Measurements from ENCODE around the gene SF3B2.

DNA sequence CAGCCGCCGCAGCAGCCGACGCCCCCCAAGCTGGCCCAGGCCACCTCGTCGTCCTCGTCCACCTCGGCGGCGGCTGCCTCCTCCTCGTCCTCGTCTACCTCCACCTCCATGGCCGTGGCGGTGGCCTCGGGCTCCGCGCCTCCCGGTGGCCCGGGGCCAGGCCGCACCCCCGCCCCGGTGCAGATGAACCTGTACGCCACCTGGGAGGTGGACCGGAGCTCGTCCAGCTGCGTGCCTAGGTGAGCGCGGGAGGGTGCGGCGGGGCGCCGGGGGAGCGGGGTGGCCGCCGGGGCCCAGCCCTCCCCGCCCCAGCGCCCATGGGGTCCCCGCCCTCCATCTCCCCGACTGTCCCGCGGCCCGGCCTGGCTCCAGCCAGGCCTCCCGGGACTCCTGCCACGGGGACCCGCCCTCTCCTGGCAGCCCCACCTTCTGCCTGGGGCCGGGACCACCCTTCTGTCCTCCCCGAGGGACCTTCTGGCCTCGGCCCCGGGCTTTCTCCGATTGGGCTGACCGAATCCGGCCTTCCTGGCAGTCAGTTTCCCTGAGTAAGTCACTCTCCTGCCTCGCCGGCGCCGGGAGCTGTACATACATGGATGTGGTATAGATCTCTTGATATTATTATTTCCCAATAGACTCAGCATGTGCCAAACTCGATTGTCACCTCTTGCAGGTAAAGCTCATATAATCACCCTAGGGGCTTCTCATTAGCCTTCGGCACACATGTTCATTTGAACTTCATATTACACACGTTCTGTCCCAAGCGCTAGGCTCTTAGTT lies 18.6 kb downstream of the SF3B2 start:
- TF ChIP-seq, protein P1, sequence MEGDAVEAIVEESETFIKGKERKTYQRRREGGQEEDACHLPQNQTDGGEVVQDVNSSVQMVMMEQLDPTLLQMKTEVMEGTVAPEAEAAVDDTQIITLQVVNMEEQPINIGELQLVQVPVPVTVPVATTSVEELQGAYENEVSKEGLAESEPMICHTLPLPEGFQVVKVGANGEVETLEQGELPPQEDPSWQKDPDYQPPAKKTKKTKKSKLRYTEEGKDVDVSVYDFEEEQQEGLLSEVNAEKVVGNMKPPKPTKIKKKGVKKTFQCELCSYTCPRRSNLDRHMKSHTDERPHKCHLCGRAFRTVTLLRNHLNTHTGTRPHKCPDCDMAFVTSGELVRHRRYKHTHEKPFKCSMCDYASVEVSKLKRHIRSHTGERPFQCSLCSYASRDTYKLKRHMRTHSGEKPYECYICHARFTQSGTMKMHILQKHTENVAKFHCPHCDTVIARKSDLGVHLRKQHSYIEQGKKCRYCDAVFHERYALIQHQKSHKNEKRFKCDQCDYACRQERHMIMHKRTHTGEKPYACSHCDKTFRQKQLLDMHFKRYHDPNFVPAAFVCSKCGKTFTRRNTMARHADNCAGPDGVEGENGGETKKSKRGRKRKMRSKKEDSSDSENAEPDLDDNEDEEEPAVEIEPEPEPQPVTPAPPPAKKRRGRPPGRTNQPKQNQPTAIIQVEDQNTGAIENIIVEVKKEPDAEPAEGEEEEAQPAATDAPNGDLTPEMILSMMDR (IDR thresholded peaks at IDR 0.05; ENCODE audit: extremely low read depth in 1 of 2, insufficient read depth in 1 of 2, low read depth in 1 of 2, low read length in 2 of 2), result no peak
- TF ChIP-seq EZH2 (IDR thresholded peaks at IDR 0.05; ENCODE audit: borderline replicate concordance, low read depth, low read length, severe bottlenecking), result no peak
- TF ChIP-seq POLR2A (IDR thresholded peaks at IDR 0.05; ENCODE audit: low read depth, low read length), result no peak
- TF ChIP-seq, protein P2, sequence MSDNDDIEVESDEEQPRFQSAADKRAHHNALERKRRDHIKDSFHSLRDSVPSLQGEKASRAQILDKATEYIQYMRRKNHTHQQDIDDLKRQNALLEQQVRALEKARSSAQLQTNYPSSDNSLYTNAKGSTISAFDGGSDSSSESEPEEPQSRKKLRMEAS (IDR thresholded peaks at IDR 0.05; ENCODE audit: insufficient read depth, insufficient read length), result no peak

Measured in endothelial cell of umbilical vein (primary cell).